ENCODE measurements around the gene TDRKH. TPM values are rescaled to one million over a fixed set of nuclear protein-coding genes. Genes with fewer than 3 reads are reported as not detected.
"Not testable (repeated sequence)": the region's sequence is repeated elsewhere in the genome, so short reads cannot be mapped to it uniquely, and the experiment has no call there.

TDRKH gene
- total RNA-seq, 1 experiment from 2014 or later = 9.3 TPM

DNA sequence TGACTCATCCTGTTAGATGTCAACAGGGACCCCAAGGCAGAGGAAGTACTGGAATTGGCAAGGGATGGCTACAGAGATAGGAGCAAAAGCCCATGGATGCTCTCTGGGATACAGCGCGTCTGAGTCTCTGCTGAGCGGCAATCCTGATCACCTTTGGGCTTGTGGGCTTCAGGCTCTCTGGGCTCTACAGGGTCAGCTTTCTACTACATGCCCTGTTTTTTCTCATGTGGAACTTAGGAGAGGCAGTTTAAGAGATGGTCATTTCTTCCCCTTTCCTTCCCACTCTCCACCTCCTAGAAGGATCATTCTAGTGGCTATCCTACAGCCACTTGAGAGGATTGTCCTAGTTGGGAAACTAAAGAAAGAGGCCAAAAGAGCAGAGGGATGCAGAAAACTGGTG, 13.6 kb upstream of the TDRKH start:
- DNase-seq (ENCODE audit: low spot score) = no peak

DNA sequence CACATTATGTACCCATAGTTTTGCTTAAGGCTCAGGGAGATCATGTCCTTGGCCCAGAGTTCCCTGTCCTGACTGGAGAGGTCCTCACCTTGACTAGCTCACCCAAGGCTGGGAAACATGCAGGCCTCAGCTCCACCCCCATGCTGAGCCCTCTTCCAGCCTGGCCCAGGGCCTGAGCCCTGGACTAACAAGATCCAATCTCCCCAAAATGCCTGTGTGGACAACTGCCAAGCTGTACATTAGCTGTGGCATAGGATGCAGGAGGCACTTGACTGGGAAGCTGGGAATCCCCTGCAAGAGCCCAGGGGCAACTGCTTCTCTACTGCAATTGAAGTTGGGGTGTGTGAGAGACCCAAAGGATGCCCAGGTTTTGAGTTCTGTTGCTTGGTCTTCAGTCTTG, 12.9 kb upstream of the TDRKH start:
- DNase-seq (ENCODE audit: low spot score) = no peak

DNA sequence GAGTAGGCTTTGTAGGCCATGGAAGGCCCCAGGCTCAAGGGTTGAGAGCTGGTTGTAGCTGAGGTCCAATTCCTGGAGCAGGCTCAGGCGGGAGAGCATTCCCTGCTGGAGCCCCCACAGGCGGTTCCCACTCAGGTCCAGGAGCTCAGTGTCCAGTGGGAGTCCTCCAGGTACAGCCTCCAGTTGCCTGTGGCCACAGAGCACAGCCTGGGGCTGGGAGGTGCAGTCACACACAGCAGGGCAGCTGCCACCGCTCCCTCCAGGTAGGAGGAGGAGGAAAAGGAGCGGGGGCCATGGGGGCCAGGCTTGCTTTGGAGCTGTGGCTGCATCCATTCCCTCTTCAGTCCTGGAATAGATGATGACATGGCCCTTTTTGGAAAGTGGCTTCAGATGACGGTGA, 12.1 kb upstream of the TDRKH start:
- no peak for DNase-seq (ENCODE audit: low spot score)

DNA sequence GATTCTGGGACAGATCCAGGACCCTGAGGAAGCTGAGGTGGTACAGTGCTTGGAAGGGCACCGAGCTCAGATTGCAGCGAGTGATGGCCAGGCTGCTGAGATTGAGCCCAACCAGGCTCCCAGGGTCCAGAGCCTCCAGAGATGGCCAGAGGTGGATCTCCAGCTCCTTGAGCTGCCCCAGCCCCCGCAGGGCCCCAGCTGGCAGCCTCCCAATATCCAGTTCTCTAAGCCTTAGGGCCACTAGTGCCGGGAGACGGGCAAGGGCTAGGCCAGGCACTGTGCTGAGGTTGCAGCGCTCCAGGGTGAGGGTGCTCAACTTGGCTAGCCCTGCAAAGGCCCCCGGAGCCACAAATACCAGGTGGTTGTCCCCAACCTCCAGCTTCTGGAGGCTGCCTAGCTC, 11.5 kb upstream of the TDRKH start:
- no peak for DNase-seq (ENCODE audit: low spot score)

DNA sequence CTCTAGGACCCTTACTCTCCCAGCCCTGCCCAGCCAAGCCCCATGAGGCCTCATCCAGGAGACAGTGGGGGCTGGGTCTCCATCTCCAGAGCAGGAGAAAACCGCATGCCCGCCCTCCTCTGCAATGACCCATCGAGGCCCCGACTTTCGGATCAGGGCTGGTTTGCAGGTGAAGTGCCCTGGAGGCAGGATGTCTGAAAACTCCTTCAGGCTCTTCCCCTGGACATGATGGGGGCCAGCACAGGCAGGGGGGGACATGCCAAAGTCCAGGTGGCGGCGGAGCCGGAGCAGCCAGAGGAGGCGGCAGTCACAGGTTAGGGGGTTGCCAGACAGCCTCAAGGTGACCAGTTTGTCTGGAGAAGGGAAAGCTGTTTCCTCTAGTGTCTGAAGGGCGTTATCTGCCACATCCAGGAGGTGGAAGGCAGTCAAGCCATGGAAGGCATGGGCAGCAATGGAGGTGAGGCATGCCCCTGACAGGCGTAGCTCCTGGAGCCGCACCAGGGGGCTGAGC, 11.1 kb upstream of the TDRKH start:
- DNase-seq (ENCODE audit: low spot score) = no peak

DNA sequence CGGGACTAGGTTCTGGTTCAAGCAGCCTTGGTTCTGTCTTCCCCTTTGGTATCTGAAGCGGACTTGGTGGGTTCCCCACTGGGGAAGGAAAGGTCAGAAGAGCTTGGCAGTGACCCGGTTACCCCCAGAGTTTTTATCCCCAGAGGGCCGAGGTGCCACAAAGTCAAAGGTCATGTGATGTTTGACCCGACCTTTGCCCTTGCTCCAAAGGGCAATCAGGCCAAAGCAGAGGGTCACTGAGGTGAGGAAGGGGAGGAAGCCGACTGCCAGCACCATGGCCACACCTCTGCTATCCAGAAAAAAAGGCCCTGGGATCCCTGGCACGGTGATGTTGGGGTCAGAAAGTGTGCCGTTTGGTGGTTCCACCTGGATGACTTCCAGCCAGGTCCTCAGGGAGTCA, 10.5 kb upstream of the TDRKH start:
- DNase-seq (ENCODE audit: low spot score) = no peak

DNA sequence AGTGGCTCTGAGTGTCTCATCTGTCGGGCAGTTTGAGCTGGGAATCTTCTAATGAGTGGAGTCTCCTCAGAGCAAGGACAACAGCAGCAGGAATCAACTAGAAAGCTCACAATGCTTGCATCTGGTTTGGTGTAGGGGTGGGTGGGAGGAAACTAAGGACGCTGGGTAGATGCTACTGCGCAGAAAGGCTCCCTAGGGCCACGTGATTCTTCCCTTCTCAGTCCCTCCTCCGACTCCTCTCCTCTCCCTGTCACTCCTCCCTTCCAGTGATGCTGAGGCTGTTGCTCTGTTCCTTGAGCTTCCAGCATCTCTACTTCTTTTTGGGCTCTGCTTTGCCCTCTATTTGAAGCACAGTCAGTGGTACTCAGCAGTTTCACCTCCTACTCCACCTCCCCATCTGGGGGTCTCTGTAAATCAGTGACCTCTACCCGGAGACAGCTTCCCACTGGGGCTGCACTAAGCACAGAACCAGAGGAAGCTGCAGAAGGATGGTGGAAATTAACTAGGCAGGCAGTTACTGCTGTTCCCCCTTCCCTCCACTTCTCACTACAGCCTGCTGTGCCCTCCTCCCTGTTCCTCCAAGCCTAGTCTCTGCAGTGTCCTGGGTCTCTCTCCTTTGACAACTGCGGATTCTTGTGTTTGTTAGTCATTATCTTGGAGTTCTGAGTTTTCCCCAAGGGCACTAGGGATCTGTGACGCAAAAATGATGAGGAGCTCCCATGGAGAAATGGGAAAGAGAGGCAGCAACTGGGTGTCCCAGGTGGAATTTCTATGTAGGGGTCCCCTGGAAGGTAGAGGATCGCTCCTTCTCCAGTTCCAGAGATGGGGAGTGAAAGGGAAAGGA, 9.1 kb upstream of the TDRKH start:
- DNase-seq (ENCODE audit: low spot score) = no peak

DNA sequence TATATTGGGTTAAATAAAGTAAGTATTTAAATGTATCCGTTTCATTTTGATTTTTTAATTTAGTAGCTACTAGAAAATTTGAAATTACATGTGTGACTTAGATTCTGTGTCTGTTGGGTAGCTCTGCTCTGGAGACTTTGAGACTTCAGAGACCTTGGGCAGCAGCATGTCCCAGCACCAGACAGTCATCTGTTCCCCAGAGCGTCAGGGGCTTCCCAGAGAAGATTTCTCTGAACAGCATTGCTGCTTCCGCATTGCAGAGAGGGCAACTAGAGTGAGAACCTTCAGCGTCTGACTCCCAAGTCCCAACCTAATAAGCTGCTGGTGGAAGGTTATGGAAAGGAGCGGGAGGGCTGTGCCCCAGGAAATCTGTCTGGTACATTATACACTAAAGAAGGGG, 8.3 kb upstream of the TDRKH start:
- no peak for DNase-seq (ENCODE audit: low spot score)

DNA sequence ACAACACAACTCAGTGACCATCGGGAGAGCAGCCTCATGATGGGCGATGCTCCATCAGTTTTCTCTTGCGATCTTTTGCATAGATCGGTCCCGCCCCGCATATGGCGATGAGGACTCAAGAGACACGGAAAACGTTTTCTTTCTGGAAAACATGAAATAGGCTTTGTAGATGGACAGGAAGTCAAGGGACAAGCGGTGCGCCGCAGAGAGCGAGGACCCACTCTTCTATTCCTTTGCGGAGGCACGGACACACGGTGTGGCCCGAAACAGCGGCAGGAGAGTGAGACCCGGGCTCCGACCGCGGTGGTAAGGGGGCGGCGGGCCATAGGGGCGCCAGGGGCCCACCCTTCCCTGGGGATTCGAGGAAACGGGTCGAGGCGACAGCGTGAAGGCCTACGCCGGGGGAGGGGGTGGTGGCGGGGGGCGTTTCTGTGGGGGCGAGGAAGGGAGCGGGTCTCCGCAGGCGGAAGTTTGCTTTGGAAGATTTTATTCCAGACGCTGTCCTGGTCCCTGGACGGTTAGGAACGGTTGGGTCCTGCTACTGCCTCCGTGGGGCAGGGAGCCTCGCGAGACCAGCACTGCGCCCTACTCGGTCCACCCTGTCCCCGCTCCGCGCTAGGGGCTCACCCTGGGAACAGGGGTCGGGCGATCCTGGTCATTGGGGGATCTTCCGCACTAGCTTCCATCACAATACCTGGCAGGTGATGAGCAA, 796 bp upstream of the TDRKH start:
- DNase-seq (ENCODE audit: low spot score) = peak; percentile 31

DNA sequence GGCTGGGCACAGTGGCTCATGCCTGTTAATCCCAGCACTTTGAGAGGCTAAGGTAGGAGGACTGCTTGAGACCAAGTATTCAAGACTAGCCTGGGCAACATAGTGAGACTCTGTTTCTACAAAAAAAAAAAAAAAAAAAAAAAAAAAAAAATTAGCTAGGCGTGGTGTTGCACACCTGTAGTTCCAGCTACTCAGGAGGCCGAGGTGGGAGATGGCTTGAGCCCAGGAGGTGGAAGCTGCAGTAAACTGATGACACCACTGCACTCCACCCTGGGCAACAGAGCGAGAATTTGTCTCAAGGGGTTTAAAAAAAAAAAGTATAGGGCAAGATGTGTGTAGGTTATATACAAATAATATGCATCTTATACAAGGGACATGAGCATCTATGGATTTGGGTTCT, 2.6 kb downstream of the TDRKH start:
- DNase-seq (ENCODE audit: low spot score) = no peak

DNA sequence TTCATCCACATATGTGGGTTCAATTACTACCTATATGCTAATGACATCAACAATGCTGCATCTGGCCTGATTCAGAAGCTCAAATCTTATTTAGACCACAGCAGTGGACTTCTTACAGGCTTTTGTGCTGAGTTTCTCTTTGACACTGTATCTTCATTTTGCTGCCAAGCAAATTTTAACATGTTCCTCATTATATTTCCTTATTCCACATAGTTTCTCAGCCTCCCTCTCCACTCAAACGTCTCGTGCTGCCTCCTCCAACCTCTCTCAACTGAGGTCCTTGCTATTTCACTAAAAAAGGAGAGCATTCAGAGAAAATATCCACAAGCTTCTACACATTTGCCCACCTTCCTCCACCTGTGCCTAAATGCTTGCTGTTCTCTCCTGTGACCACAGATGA, 6.5 kb downstream of the TDRKH start:
- DNase-seq (ENCODE audit: low spot score) = no peak

DNA sequence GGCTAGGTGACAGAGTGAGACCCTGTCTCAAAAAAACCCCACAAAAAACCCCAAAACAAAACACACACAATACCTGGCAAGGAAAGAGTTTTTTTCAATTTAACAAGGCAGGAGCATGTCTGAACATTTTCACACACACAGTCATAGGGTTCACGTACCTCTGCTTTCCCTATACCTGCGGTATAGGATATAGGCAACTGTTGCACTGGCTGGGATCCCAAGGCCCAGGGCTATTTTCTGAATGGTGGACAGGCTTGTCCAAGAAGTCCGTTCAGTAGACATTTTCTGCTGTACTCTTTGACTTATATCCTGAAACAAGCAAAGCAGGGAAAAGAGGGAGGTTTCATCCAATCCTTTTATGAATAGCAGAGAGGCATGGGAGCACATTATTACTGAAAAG, 7.6 kb downstream of the TDRKH start:
- no peak for DNase-seq (ENCODE audit: low spot score)

DNA sequence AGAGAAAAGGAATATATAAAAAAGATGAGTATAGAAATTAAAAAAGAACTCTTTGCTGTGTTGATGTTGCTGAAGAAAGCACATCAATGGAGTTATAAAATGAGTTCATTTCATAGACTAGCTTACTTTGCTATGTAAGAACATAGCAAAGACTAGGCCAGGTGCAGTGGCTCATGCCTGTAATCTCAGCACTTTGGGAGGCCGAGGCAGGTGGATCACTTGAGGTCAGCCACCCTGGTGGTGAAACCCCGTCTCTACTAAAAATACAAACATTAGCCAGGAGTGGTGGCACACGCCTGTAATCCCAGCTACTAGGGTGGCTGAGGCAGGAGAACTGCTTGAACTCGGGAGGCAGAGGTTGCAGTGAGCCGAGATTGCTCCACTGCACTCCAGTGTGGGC, 8.3 kb downstream of the TDRKH start:
- not testable (repeated sequence) for DNase-seq (ENCODE audit: low spot score)

DNA sequence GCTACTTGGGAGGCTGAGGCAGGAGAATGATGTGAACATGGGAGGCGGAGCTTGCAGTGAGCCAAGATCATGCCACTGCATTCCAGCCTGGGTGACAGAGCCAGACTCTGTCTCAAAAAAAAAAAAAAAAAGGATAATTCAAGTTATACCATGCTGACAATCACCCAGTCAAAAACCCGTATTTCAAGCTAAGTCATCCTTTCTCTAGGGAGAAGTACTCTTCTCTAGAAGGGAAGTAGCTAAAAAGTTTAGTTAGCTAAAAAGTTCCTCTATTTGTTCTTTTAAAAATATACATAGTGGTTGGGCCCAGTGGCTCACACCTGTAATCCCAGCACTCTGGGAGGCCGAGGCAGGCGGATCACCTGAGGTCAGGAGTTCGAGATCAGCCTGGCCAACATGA, 9.6 kb downstream of the TDRKH start:
- not testable (repeated sequence) for DNase-seq (ENCODE audit: low spot score)

DNA sequence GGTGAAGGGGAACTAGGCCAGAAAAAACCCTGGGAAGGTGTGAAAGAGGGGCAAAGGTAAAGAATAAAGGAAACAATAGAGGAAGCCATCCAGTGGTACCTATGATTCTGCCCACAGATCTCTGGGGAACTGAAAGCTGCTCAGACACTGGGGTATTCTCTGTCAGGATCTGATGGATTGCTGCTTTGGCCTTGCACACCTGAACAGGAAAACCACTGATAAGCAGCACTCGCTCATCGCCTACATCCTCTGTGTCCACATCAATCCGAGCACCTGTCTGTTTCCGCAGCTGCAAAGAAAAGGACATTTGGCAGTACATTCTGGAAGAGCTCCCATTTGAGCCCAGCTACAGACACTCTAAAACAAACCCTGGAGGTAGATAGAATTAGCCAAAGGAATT, 10.4 kb downstream of the TDRKH start:
- no peak for DNase-seq (ENCODE audit: low spot score)

DNA sequence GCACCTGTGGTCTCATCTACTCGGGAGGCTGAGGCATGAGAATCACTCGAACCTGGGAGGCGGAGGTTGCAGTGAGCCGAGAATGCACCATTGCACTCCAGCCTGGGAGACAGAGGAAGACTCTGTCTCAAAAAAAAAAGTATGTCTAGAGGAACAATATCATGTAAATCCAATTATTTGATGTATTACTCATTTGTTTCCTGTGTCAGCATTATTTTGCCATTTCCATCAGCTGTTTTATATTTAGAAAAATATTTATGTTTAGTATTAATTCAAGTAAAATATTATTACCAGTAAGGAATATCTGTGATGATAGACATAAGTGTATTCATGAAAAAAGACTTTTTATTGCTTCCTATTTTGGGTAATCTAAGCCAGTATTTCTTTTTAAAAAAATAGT, 13.0 kb downstream of the TDRKH start:
- no peak for DNase-seq (ENCODE audit: low spot score)

DNA sequence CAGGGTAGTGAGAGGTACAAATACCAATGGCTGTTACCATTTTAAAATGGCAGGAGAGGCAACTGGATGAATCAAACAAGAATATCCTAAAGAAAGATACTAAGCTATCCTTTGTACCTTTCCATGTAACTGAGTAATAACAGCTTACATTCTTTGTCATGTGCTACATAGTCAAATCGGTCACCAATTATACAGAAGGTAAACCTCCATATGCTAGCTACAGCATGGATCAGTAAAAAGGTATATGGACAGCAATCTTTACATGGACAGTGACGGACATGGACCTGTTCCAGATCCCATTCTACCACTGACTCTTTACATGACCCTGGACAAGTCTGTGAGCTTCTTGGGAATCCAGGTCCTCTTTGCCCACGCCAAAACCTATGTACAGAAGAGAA, 13.6 kb downstream of the TDRKH start:
- DNase-seq (ENCODE audit: low spot score) = no peak

DNA sequence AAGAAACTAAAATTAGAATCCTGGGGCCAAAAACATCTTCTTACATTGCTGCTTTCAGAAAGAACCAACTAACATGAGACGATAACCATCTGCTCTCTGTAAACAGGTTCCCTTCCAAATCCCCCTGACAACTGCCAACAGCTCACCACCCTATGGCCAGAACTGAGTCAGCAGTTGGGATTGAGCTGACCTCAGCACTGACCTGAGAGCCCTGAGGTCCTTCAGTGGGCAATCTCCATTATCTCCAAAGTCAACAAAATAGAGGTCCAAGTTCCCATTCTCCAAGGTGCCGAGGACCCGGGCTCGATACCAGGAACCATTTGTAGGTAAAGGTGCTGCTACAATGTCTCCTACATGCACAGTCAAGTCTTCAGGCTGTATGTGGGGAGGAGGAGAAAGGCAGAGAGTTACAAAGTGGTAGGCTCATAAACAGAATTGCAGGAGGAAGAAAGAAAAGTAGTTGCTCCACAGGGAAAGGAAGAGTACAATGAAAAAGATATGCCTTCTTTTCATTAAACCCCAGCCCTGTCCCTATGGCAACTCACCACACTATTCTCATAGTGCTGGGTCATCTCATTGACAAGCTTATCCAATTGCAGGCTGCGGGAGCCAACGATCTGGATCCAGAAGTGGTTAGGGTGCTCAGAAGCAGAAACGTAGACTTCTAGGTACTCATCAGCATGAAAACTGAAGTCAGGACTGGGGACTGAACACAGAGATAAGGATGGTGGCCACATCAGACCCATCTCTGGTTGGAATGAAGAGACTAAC, 14.2 kb downstream of the TDRKH start:
- DNase-seq (ENCODE audit: low spot score) = no peak

DNA sequence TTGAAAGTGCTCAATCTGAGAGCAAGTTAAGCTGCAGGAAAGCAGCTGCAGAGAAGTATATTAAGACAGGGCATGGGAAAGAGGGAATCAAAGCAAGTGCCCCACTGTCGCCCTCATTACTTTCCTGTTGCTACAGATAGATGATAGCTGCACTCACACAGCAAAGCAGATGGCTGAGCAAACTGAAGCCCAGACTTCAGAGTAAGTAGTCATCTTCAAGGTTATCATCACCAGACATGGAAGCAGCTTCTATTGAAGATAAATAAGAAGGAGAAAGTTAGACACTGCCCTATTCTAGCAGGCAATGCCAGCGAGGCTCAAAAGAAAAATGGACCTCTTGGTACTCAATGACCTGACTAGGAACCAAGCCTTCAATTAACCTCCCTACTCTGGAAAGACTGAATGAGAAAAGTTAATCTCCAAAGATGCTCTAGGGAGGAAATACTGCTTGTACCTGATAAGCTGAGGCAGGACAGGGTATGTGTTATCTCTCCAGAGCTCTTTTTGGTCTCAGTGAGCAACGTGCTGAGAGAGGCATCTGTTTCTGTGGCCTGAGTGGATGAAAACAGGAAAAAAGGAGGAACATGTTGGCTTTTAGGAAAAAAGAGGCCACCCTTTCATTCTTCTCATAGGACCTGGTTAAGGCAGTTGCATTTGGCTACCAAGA, 15.9 kb downstream of the TDRKH start:
- DNase-seq (ENCODE audit: low spot score) = no peak

DNA sequence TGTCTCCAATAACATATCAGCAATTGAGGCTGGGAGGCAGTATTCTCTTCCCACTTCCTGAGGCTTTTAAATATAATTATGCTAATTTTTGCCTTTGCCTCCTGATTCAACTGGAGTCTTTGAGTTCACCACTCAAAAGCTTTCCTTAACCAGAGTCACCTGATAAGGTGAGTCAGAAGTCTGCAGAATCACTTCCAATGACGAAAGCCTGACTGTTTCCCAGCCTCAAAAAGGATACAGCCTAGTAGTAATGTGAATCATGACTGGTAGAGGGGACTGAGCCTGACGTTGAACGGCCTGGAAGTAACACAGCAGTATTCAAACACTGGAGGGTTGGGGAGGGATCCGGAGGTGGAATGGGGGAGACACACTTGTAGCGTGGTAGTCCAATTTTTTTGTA, 16.6 kb downstream of the TDRKH start:
- no peak for DNase-seq (ENCODE audit: low spot score)

DNA sequence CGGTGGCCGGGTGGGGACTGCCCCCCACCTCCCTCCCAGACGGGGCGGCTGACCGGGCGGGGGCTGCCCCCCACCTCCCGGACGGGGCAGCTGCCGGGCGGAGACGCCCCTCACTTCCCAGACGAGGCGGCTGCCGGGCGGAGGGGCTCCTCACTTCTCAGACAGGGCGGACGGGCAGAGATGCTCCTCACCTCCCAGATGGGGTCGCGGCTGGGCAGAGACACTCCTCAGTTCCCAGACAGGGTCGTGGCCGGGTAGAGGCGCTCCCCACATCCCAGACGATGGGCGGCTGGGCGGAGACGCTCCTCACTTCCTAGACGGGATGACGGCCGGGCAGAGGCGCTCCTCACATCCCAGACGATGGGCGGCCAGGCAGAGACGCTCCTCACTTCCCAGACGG, 21.0 kb downstream of the TDRKH start:
- not testable (repeated sequence) for DNase-seq (ENCODE audit: low spot score)

Data from HT-29 (cell line).